CD4-positive, alpha-beta T cell (primary cell): ENCODE data around the gene ARHGEF4. TPM values are rescaled to one million over a fixed set of nuclear protein-coding genes. Genes with fewer than 3 reads are reported as not detected.

ENCODE experiments used
- ATAC-seq: fragments of 200-7000 bp; cut with Tn5 transposase; one replicate; pipeline ENCODE4 v1.10.0; 2022; ENCODE audit warnings: mild to moderate bottlenecking; ENCODE audit not compliant: poor library complexity
- CTCF ChIA-PET: fragments of 350-600 bp; sonication (Branson Sonifier 250); formaldehyde crosslinking; loops from one replicate; lab custom pipeline; 2021; ENCODE audit warnings: antibody characterized with exemption, inconsistent platforms; lab: Charles Lee
- POLR2A ChIA-PET: fragments of 350-600 bp; sonication (Branson Sonifier 250); formaldehyde crosslinking; loops from one replicate; lab custom pipeline; 2021; ENCODE audit warnings: antibody characterized with exemption, inconsistent platforms; lab: Charles Lee
- DNase-seq, 14 experiments: peaks; one replicate each; pipeline ENCODE4 v3.0.0-alpha.2; 2013 to 2020; ENCODE audit warnings: mixed read lengths in 2 of 14
- H3K27ac ChIP-seq, 2 donors: one replicate each; pipeline versions ENCODE4 v1.5.1 to v1.7.0; 2013; ENCODE audit warnings: low read length in 2 of 2, low read depth in 1 of 2, mild to moderate bottlenecking in 1 of 2
- H3K27me3 ChIP-seq, 2 experiments: 1 replicate in 1 of 2; 2 replicates in 1 of 2; pipeline versions ENCODE4 v1.6.1 to v1.7.0; 2013; ENCODE audit warnings: low read length in 2 of 2, control low read depth in 1 of 2, mild to moderate bottlenecking in 1 of 2, moderate library complexity in 1 of 2; ENCODE audit not compliant: insufficient read depth in 2 of 2, control insufficient read depth in 1 of 2
- H3K36me3 ChIP-seq: one replicate; pipeline ENCODE4 v1.6.1; 2013; ENCODE audit warnings: low read length, control low read depth; ENCODE audit not compliant: insufficient read depth
- H3K4me1 ChIP-seq: one replicate; pipeline ENCODE4 v1.6.1; 2013; ENCODE audit warnings: low read length, control low read depth; ENCODE audit not compliant: insufficient read depth
- H3K4me3 ChIP-seq: one replicate; pipeline ENCODE4 v1.5.1; 2013; ENCODE audit warnings: mild to moderate bottlenecking, low read length, moderate library complexity
- H3K9me3 ChIP-seq, 2 experiments: 1 replicate in 1 of 2; 2 replicates in 1 of 2; pipeline versions ENCODE4 v1.6.1 to v1.7.0; 2013; ENCODE audit warnings: low read length in 2 of 2, mild to moderate bottlenecking in 2 of 2, control low read depth in 1 of 2, moderate library complexity in 1 of 2; ENCODE audit not compliant: control insufficient read depth in 1 of 2, insufficient read depth in 1 of 2
- H3K27ac Mint-ChIP-seq: one replicate; pipeline ENCODE4 v1.8.0; 2020; ENCODE audit warnings: mixed read lengths
- H3K27me3 Mint-ChIP-seq: one replicate; pipeline ENCODE4 v1.8.0; 2021; ENCODE audit warnings: mixed read lengths
- H3K36me3 Mint-ChIP-seq: one replicate; pipeline ENCODE4 v1.8.0; 2021; ENCODE audit warnings: low read depth, mixed read lengths
- H3K4me1 Mint-ChIP-seq: one replicate; pipeline ENCODE4 v1.8.0; 2021; ENCODE audit warnings: low read depth, mixed read lengths
- H3K4me3 Mint-ChIP-seq: one replicate; pipeline ENCODE4 v1.8.0; 2020; ENCODE audit warnings: mild to moderate bottlenecking, mixed read lengths
- H3K9me3 Mint-ChIP-seq: one replicate; pipeline ENCODE4 v1.8.0; 2020; ENCODE audit warnings: mixed read lengths
- CTCF ChIP-seq: fragments of 200-600 bp; IDR thresholded peaks from one replicate; pipeline ENCODE4 v1.8.0; 2022; ENCODE audit warnings: antibody characterized with exemption, mild to moderate bottlenecking
- intact Hi-C, 2 experiments: fragments of 100-400 bp; cut with DNase I in 1 of 2; cut with micrococcal nuclease in 1 of 2; formaldehyde crosslinking; loops; one replicate each; pipeline versions ENCODE4 v1.15.1 to v1.9.0; 2023 to 2025; cut with DNase I, micrococcal nuclease
- total RNA-seq, 174 experiments: library from RNA in 2 of 174; stranded (reverse) in 2 of 174; gene quantifications; one replicate each; pipeline ENCODE4 v1.2.3 and lab custom pipeline; 2021 to 2026

The ARHGEF4 gene
- total RNA-seq, 2 experiments from 2014 or later: 3.6 to 4.1 TPM

- H3K36me3 ChIP-seq: peaks cover 11% of the 10 kb centered on the region
- Mint-ChIP-seq H3K36me3 (peaks cover 36% of the 10 kb centered on the region), H3K27me3 (no peaks in the 10 kb centered on the region), H3K4me1 (peaks cover 32% of the 10 kb centered on the region), H3K4me3 (peak within 1 kb of the TSS; percentile 92), H3K9me3 (no peaks in the 10 kb centered on the region), H3K27ac (peak within 1 kb of the TSS; percentile 93)
- peak; percentile 77 to 97 (median 88) for DNase-seq
- H3K4me1 ChIP-seq: peaks cover 26% of the 10 kb centered on the region
- CTCF ChIA-PET: interaction anchor here (1.0 to 1.9 kb wide), 3 partner anchors 11 to 296 kb away, joined by 3 to 8 read pairs (median 7); partner anchors contain the start of gene PLEKHB2
- intact Hi-C loops: loop anchor here (1.0 to 5.0 kb wide), 4 partner anchors 11 to 911 kb away; partner anchors contain the start of genes GPR148 (in 1 of the 2), MZT2A (in 1 of the 2), MZT2B (in 1 of the 2) and SMPD4 (in 1 of the 2)
- peak; percentile 84 for ATAC-seq
- no peaks in the 10 kb centered on the region for H3K9me3 ChIP-seq
- POLR2A ChIA-PET: interaction anchor here (0.7 to 5.1 kb wide), 22 partner anchors 8 to 911 kb away, joined by 3 to 83 read pairs (median 4); partner anchors contain the start of genes GPR148, IMP4, MZT2B and PLEKHB2
- H3K27ac ChIP-seq: peak within 1 kb of the TSS; percentile 79 to 90
- peak within 1 kb of the TSS; percentile 82 for H3K4me3 ChIP-seq
- TF ChIP-seq CTCF: no peak
- H3K27me3 ChIP-seq: no peaks in the 10 kb centered on the region
These were observed 256.4 kb downstream of the ARHGEF4 start, which contains the start of gene FAM168B for GRCh38 chr2:131093006-131093695. FAM168B (minus strand) TSS chr2:131093460; CDS start chr2:131082646, 10,814 bp downstream.

DNA sequence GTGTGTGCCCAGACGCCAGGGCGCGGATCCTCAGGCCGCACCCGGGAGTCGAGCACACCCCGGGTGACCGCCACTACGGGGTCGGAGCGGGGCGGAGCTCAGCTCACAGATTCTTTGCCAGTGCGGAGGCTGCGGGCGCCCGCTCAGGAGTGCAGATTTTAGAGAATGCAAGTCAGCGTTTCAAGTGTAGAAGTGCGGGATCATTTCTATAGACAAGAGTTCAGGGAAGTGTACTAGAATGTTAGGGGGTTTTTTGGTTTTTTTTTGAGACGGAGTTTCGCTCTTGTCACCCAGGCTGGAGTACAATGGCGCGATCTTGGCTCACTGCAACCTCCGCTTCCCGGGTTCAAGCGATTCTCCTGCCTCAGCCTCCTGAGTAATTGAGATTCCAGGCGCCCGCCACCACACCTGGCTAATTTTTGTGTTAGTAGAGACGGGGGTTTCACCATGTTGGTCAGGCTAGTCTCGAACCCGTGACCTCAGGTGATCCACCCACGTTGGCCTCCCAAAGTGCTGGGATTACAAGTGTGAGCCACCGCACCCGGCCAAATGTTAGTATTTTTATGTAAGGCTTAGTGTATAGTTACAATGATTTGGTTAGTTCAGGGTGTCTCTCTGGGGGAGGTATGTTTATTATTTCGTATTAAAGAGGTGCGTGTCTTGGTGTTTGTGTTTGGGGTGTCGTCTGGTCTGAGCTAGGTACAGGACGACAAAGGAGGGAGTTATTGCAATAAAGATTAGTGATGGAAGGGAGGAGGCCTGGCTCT, 257.2 kb downstream of the ARHGEF4 start:
- Mint-ChIP-seq H3K4me1 (peaks cover 27% of the 10 kb centered on the region), H3K4me3 (peak overlapping the region; percentile 92), H3K27me3 (no peaks in the 10 kb centered on the region), H3K36me3 (peaks cover 29% of the 10 kb centered on the region), H3K27ac (peak overlapping the region; percentile 93), H3K9me3 (no peaks in the 10 kb centered on the region)
- no peaks in the 10 kb centered on the region for H3K9me3 ChIP-seq
- peak overlapping the region; percentile 79 to 90 for H3K27ac ChIP-seq
- DNase-seq: peak in 2 of 14 experiments; percentile 14 to 62
- intact Hi-C loops: loop anchor here (1.0 to 5.0 kb wide), 4 partner anchors 10 to 912 kb away; partner anchors contain the start of genes GPR148 (in 1 of the 2), MZT2A (in 1 of the 2), MZT2B (in 1 of the 2) and SMPD4 (in 1 of the 2)
- TF ChIP-seq CTCF: no peak
- peak overlapping the region; percentile 82 for H3K4me3 ChIP-seq
- peaks cover 26% of the 10 kb centered on the region for H3K4me1 ChIP-seq
- CTCF ChIA-PET: interaction anchor here (1.0 to 1.9 kb wide), 4 partner anchors 11 to 399 kb away, joined by 3 to 8 read pairs (median 5); partner anchors contain the start of gene PLEKHB2
- no peaks in the 10 kb centered on the region for H3K27me3 ChIP-seq
- POLR2A ChIA-PET: interaction anchor here (0.7 to 5.1 kb wide), 18 partner anchors 8 to 912 kb away, joined by 3 to 83 read pairs (median 6); partner anchors contain the start of genes GPR148, IMP4, MZT2B and PLEKHB2
- ATAC-seq: peak; percentile 73
- H3K36me3 ChIP-seq: peaks cover 3% of the 10 kb centered on the region
